HG03280 (cell line): Measurements from ENCODE around the gene MRPL58.

ENCODE experiments used
- ATAC-seq: cut with Tn5 transposase; IDR thresholded peaks from one replicate; pipeline ENCODE4 v1.9.1; 2021; ENCODE audit warnings: mild to moderate bottlenecking, moderate library complexity; ENCODE audit not compliant: unreplicated experiment

MRPL58 gene

DNA sequence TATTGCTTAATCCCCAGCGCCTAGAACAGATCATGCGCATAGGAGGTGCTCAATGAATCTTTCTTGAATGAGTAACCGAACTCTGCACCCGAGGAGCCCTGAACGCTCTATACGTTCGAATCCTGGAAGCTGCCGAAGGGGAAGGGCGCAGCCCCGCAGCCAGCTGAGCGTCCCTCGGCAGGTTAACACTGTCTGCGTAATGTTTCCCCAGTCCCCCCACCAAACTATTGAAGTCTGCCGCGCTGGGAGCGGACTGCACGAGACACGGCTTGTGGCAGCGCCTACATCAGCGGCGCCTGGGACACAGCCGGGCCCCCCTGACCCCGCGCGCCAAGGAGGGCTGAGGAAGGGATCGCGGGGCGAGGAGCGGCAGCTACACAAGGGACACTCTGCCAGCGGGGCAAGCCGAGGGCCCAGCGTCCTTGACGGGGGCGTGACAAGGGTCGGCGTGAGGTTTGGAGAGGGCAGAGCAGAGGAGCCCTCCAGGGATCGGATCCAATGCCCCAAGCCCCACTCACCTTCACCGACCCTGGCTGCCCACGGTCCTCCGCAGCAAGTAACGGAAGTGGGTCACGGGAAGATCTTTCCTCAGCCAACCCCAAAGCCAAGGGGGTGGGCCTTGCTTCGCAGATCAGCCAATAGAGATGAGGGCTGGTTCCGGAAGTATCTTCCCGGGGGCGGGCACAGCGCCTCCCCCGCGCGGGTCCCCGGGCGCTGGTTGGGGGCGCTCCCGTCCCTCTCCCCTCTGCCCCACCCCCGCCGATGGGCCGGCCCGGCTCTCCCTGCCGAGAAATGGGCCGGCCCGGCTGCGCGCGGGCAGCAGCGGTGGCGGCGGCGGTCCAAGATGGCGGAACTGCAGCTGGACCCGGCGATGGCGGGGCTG lies 34.2 kb downstream of the MRPL58 start, which contains the start of the genes ATP5PD and KCTD2:
ATP5PD (minus strand) TSS at position 563 of the 883 bp plus-strand sequence. CDS start 4,319 bp downstream, outside the sequence.
KCTD2 (plus strand) TSS at position 819 of the 883 bp plus-strand sequence; CDS start at position 845, 26 bp downstream.
- ATAC-seq: peak; percentile 94

DNA sequence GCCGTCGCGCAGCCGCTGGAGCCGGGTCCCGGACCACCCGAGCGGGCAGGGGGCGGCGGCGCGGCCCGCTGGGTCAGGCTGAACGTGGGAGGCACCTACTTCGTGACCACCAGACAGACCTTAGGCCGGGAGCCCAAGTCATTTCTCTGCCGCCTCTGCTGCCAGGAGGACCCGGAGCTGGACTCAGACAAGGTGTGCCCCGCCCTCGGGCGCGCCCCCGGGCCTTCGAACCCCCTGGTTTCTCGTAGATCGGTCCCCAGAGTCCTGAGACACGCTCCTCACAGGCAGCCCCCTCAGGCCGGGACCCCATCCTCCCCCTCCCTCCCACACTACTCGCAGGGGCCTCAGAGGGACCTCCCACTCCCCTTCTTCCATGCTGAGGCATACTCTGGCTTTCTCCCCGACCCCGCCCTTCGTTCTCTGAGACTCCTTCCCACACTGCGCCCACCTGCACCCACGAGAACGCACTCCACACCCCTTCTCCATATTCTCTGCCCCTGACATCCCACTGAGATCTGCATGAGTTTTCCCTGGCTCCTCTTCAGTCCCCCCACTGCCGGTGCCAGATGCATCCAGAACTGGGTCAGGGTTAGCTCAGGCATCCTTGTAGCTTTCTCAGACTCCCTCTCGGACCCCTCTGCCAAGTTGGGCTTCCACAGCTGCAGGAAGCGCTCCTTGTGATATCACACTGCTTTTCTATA lies 35.1 kb downstream of the MRPL58 start:
- ATAC-seq: no peak

DNA sequence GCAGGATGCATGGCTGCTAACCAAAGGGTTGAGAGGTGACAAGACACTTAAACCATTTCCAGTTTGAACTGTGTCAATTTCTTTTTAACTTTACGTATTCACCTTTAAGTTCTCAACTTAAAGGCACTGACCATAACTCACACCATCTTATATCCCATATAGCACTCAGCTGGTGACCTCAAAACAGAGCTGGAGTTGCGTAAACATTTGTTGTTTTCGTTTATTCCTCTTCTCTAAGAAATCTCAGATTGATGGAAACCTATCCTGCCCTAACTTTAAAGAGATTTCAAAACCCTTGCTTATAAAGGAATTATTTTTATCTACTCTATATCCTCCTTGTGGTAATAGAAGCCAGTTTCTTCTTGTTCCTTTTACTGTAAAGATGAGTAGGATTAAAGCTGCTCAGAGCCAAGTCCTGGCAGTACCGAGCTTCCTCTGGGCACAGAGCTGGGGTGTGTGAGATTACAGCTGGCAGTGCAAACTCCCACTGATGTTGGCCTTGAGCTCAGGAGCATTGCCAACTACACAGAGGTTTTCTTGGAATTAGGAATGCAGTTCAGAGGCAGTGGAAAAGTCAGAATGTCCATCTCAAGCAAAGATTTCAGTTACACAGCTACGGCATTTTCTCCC lies 35.9 kb downstream of the MRPL58 start:
- ATAC-seq: no peak

DNA sequence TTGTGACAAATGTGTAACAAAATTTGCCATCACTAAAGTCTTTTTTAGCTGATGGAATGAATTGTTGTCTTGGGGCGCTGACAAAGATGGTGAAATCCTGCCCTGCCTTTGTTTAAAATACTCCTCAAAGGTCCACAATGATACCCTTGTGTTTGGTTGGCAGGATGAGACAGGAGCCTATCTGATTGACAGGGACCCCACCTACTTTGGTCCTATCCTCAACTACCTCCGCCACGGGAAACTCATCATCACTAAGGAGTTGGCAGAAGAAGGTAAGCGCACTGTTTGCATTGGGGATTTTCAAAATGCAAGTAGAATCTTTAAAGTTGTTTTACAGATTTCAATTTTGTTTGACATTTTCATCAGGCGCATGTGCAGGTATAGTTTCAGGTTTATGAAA lies 36.6 kb downstream of the MRPL58 start:
- no peak for ATAC-seq

DNA sequence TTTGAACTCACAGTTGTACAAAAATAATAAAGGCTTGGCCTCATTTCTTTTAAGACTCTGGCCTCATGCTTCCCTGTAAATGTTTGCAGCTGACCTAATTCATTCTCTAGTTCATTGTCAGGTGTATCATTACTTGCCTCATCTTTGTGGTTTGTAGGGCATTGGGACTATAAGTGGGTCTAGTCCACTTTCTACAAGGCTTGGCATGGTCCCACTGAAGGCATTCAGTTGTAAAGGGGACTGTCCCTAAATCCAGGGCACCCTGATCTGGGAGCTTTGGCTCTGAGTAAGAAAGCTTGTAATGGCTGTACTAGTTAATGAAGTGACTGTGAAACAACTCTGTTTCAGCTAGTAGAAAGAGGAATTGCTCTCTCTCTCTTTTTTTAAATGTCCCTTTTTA lies 37.2 kb downstream of the MRPL58 start:
- no peak for ATAC-seq

DNA sequence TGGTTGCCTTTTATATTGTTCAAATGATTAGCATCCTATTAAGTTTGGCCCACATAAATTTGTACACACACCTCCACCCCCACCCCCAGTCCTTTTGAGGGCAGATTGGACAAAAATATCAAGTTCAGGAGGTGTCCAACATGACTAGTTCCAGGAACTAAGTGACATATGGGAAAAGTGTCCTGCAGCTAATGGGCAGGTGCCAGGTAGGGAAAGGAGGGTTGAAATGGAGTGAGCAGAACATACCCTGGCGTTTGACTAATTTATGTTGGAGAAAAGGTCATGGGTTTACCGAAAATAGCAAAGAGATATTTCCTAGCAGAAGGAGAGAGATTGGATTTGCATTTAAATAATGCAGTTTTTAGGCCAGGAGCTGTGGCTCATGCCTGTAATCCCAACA lies 39.5 kb downstream of the MRPL58 start:
- ATAC-seq: no peak

DNA sequence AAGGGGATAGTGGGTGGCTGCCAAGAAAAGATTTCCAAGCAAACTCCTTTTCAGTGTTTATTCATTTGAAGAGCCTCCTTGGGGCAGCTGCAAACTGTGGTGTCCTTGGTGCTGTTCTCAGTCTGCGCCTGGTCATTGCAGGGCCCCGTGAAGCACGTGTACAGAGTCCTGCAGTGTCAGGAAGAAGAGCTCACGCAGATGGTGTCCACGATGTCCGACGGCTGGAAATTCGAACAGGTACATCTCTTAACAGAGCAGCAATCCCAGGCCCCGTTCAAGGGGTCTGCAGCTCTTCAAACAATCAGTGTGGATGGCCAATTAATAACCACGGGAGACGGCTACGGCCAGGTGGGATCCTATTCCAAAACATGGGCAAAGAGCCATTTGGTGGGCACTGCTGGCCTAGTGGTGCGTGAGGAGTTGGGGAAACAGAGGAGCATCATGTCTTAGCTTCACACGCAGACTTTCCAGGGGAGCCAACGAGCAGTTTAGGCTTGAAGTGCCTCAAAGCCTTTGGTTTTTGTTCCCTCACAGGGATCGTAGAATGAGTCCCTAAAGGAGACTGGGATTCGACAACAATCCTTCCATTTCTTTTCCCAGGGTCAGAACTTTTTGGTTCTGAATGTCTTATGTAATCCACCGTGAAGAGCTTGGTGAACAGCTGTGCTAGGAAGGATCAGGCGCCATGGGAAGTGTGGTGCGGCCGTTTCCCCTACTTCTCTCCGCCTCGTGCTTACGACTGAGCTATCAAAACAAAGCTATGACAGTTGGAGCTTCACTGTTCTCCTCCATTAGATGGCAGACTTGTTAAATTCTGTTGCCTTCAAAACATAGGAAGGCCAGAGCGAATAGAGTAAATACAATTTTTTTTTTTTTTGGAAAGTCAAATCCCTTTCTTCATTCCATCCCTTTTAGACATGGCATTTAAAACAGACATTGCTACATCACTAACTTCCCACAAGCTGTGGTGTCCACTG lies 47.2 kb downstream of the MRPL58 start:
- ATAC-seq: no peak

DNA sequence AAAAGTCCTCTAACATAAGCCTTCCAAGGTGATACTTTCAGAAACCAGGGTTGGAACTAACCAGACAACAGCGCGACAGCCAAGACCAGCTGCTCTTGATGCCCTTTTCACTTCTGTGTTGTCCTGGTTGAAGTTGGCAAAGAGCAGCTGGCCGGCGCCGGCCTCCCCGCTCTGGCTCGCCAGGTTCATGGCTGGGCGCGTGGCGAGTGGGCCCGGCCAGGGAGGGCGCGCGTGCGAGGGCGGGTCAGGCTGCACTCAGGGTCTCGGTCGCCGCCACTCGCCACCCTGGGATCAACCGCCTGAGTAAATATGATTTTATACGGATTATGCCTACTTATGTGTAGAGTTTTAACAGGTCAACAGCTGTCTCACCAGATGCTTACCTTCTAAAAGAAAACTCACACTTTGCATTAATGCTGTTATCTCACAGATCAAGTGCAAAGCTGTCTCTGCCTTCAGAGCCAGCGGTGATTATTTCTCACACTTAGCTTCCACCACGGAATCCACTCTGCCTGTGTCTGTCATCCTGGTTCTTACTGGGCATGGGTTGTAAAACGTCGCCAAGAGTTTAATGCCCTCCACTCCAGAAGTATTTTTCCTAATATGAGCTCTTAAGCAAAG lies 48.1 kb downstream of the MRPL58 start:
- ATAC-seq: no peak

DNA sequence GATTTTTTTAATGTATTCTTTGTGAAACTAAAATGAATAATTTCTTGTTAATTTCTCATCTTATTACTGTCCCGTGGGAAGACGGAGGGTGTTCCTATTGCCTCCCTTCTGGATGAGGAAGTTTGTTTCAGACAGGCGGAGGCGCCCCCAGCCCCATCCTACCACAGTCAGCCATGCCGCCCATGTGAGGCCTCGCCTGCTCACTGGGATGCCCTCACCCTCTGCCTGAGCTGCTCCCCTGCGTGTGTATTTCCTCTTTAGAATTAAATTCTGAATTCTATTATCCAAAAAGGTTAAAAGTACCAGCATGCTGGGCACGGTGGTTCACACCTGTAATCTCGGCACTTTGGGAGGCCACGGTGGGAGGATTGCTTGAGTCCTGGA lies 48.6 kb downstream of the MRPL58 start:
- no peak for ATAC-seq

DNA sequence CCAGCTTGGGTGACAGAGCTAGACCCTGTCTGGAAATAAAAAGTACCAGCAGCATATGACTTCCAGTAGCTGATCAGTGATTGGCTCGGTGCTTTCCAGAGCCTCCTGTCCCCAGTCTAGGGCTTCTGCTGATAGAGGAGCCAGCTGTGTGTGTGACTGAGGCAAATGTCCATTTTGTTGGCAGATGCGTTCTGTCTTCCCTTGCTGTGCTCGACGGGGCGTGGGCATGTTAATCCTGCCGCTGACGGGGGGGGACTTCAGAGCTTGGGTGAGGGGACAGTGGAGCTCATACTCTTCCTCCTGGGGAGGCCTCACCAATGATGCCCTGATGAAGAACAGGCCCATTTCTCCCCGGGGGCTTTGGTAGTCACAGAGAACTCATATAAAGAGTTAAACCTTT lies 49.1 kb downstream of the MRPL58 start:
- ATAC-seq: no peak

DNA sequence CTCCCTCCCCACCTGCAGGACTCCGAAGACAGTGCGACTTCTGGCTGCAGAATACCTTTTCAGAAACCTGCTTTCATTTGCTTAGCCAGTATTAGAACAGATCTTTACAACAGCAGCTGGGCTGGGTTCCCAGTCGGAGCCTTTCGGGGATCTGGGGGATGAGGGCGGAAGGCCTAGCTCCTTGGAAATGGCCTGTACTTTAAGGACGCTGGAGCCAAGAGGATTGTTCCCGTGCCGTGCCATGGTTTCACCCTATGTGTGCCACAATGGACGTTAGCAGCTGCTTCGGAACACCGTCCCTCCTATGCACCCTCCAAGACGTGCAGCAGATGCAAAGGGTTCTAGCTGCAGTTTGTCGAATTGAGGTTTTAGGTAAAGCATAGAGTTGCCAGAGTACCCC lies 50.7 kb downstream of the MRPL58 start:
- no peak for ATAC-seq

DNA sequence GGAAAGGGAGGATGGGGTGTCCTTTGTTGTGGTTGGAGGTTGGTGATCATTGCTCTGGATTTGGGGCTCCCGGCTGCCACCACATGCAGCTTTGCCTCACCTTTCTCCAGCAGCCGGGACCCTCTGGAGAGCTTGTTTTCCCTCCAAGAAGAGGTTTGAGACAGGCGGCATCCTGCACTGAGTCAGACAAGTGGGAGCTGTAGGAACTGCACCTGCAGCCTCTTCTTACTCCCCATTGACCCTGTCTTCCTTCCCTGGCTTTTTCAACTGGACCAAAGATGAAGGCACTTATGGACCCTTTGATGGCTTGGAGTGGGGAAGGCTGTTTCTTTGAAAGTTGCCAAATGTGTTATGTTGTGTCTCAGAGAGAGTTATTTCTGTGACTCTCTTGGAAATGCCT lies 51.2 kb downstream of the MRPL58 start:
- no peak for ATAC-seq

DNA sequence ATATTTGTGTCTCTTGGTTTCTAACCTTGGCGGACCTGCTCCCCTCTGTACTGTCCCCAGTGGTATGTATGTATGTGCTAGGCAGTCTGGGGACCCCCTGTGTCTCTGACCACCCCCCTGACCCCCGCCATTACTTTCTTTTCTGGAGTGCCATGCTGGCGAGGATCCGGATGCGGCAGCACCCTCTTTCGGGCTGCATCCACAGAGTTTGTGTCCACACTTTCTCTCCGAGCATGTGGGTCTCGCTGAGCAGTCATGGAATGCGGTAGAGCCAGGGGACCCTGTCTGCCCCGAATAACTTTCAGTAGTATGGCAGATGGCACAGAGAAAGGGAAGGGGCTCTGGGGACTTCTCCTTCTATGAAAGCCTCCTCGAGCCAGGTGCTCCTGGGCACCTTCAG lies 51.6 kb downstream of the MRPL58 start:
- ATAC-seq: no peak

DNA sequence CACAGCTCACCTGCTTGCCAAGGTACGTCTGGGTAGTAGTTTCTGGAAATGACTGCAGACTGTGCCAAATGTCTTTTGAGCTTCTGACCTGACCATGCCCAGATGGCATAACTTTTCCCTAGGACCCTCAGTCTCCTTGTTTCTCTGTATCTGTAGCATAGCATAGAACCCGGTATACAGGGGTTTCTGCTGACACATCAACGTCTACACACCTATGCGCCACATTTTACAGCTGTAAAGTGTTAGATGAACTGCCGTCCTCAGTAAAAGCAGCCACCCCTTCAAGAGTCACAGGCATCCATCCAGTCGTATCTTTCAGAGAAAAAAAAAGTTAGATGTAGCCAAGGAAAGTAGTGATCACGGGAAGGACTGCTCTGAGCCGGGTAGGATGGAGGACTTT lies 52.0 kb downstream of the MRPL58 start:
- no peak for ATAC-seq

DNA sequence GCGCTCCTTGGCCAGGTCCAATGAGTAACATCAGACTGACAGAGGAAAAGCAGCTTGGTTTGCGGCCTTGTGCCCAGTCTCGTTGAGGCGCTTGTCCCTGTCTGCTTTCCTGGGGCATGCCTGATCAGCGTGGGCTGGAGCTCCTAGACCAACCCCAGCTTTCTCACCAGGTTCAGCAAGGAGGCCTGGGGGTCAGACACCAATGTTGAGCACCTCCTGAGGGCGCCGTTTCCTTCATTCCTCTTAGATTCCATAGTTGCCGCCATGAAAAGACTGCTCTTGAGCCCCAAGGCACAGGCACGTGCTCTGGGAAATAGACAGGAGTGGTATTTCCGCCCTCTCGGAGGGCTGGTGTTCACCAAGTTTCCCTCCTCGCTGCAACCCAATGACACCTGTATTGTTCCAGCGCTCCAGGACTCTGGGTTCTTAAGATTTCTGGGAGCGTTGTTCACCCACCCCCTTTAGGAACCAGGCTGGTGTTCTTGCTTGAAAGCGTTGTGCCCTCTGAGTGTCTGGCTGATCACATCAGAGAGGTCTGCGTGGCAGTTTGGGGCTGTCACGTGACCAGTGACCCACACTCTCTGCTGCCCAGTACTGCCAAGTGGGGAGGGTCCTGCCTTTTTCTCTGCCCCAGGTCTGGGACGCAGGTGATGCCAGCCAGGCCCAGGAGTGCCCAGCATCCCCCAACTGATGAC lies 52.5 kb downstream of the MRPL58 start:
- no peak for ATAC-seq

DNA sequence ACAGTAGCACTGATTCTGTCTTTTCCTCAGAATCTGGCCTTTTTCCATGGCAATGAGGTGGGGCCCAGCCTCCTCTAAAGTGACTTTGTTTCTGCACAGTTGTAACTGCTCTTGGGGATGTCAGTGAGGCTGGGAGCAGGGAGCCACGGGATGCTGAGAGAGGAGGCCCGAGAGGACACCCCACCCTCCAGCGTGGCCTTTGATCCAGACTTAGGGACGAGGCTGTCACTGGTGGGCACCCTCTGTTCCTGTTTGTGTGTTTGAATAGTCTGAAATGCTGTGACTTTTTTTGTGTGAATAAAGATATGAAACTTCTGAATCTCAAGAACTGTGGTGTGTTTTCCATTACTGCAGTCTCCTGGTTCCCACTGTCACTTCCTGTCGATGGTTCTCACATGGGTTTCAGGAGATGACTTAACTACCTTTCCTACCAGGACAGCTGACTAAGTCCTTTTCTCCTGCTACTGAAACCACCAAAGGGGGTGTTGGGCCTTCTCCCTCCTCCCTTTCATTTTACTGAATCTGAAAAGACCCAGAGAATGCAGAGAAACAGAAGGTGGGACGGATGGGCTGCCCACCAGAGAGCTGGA lies 53.2 kb downstream of the MRPL58 start:
- ATAC-seq: no peak

DNA sequence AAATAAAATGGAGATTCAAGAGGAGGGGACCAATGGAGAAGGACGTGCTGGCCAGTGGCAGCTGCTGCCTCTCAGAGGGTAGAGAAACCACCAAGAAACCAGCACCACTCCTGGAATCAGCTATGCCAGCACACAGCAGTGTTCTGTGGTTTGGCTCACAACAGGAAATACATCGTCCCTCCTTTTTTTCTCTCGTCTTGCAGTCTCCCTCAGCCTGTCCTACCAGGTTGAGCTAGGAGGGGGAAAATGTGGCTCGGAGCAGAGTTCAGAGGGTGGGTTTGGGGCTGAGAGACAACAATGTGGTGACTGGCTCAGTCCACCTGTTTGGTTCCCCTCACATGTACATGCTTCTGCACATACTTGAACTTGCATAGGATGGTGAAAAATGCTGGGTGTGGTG lies 55.4 kb downstream of the MRPL58 start:
- ATAC-seq: no peak

DNA sequence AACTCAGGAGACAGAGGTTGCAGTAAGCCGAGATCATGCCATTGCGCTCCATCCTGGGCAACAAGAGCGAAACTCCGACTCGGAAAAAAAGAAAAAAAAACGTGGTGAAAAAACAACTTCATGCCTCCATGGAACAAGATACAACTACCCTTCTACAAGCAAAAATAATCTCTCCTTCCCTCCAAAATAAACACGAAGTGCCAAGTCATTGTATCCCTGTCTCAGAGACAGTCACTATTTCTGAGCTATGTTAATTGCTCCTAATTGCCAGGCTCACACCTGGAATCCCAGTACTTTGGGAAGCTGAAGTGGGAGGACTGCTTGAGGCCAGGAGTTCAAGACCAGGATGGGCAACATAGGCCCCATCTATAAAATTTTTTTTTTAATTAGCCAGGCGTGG lies 56.3 kb downstream of the MRPL58 start:
- ATAC-seq: no peak

DNA sequence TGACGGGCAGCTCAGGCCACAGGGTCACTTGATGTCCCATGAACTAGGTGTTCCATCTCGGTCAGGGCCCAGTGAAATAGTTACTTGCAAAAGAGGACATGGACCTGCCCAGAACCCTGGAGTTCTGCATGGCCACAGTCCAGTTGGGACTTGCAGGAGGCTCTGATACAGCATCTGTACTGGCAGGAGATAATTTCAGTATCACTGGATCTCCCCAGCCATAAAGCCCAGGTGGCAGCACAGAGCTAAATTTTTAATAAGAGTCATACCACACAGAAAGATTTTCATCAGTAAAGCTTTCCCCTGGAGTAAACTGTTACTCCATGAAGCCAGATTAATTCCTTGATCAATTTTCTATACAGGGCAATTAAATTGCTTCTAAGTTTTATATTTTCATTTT lies 57.3 kb downstream of the MRPL58 start:
- no peak for ATAC-seq
